ENCODE results near the gene SKA3.
"Not testable (repeated sequence)": the region's sequence is repeated elsewhere in the genome, so short reads cannot be mapped to it uniquely, and the experiment has no call there.

Gene SKA3

GRCh38 chr13:21202767-21203531 lies 26.6 kb upstream of the SKA3 start:
- H3K79me2 ChIP-seq (ENCODE audit: control insufficient read depth, insufficient read depth, low read length, unreplicated experiment): no peaks in the 10 kb centered on the region
- H3K4me3 ChIP-seq (ENCODE audit: low read depth, low read length): no peak overlapping the region
- H2AFZ ChIP-seq (ENCODE audit: low read length, unreplicated experiment): no peak overlapping the region
- no peaks in the 10 kb centered on the region for H3K27me3 ChIP-seq (ENCODE audit: insufficient read depth, low read length)
- no peak overlapping the region for H3K27ac ChIP-seq (ENCODE audit: low read depth, low read length)
- no peaks in the 10 kb centered on the region for H3K4me1 ChIP-seq (ENCODE audit: control insufficient read depth, insufficient read depth, low read length, unreplicated experiment)
- H3K36me3 ChIP-seq (ENCODE audit: insufficient read depth, low read length): no peaks in the 10 kb centered on the region

- not testable (repeated sequence) for H3K4me1 ChIP-seq (ENCODE audit: control insufficient read depth, insufficient read depth, low read length, unreplicated experiment); H3K4me3 ChIP-seq (ENCODE audit: low read depth, low read length); H3K79me2 ChIP-seq (ENCODE audit: control insufficient read depth, insufficient read depth, low read length, unreplicated experiment); H3K27me3 ChIP-seq (ENCODE audit: insufficient read depth, low read length); H2AFZ ChIP-seq (ENCODE audit: low read length, unreplicated experiment); H3K27ac ChIP-seq (ENCODE audit: low read depth, low read length); H3K36me3 ChIP-seq (ENCODE audit: insufficient read depth, low read length)
Measured at GRCh38 chr13:21201456-21202190, 25.3 kb upstream of the SKA3 start.

- H3K79me2 ChIP-seq (ENCODE audit: control insufficient read depth, insufficient read depth, low read length, unreplicated experiment); H2AFZ ChIP-seq (ENCODE audit: low read length, unreplicated experiment); H3K36me3 ChIP-seq (ENCODE audit: insufficient read depth, low read length); H3K4me3 ChIP-seq (ENCODE audit: low read depth, low read length); H3K4me1 ChIP-seq (ENCODE audit: control insufficient read depth, insufficient read depth, low read length, unreplicated experiment); H3K27me3 ChIP-seq (ENCODE audit: insufficient read depth, low read length); H3K27ac ChIP-seq (ENCODE audit: low read depth, low read length): not testable (repeated sequence)
Measured at GRCh38 chr13:21198391-21198790, 22.0 kb upstream of the SKA3 start.

GRCh38 chr13:21197606-21198225 lies 21.4 kb upstream of the SKA3 start:
- H3K79me2 ChIP-seq (ENCODE audit: control insufficient read depth, insufficient read depth, low read length, unreplicated experiment); H3K27me3 ChIP-seq (ENCODE audit: insufficient read depth, low read length); H3K4me1 ChIP-seq (ENCODE audit: control insufficient read depth, insufficient read depth, low read length, unreplicated experiment); H2AFZ ChIP-seq (ENCODE audit: low read length, unreplicated experiment); H3K27ac ChIP-seq (ENCODE audit: low read depth, low read length); H3K36me3 ChIP-seq (ENCODE audit: insufficient read depth, low read length); H3K4me3 ChIP-seq (ENCODE audit: low read depth, low read length): not testable (repeated sequence)

GRCh38 chr13:21194756-21195155 lies 18.4 kb upstream of the SKA3 start:
- H3K4me1 ChIP-seq (ENCODE audit: control insufficient read depth, insufficient read depth, low read length, unreplicated experiment): not testable (repeated sequence)

GRCh38 chr13:21186410-21186809 lies 10.1 kb upstream of the SKA3 start:
- H3K4me1 ChIP-seq (ENCODE audit: control insufficient read depth, insufficient read depth, low read length, unreplicated experiment); H3K36me3 ChIP-seq (ENCODE audit: insufficient read depth, low read length); H3K4me3 ChIP-seq (ENCODE audit: low read depth, low read length); H3K79me2 ChIP-seq (ENCODE audit: control insufficient read depth, insufficient read depth, low read length, unreplicated experiment); H2AFZ ChIP-seq (ENCODE audit: low read length, unreplicated experiment); H3K27ac ChIP-seq (ENCODE audit: low read depth, low read length); H3K27me3 ChIP-seq (ENCODE audit: insufficient read depth, low read length): not testable (repeated sequence)

More at GRCh38 chr13:21194756-21195155, 18.4 kb upstream of the SKA3 start:
- not testable (repeated sequence) for H3K27ac ChIP-seq (ENCODE audit: low read depth, low read length); H3K36me3 ChIP-seq (ENCODE audit: insufficient read depth, low read length); H3K79me2 ChIP-seq (ENCODE audit: control insufficient read depth, insufficient read depth, low read length, unreplicated experiment); H3K4me3 ChIP-seq (ENCODE audit: low read depth, low read length); H2AFZ ChIP-seq (ENCODE audit: low read length, unreplicated experiment); H3K27me3 ChIP-seq (ENCODE audit: insufficient read depth, low read length)

- no peak overlapping the region for H3K27ac ChIP-seq (ENCODE audit: low read depth, low read length)
- no peak overlapping the region for H3K4me3 ChIP-seq (ENCODE audit: low read depth, low read length)
- peaks cover 16% of the 10 kb centered on the region for H3K79me2 ChIP-seq (ENCODE audit: control insufficient read depth, insufficient read depth, low read length, unreplicated experiment)
- no peaks in the 10 kb centered on the region for H3K4me1 ChIP-seq (ENCODE audit: control insufficient read depth, insufficient read depth, low read length, unreplicated experiment)
- H3K27me3 ChIP-seq (ENCODE audit: insufficient read depth, low read length): no peaks in the 10 kb centered on the region
- no peak overlapping the region for H2AFZ ChIP-seq (ENCODE audit: low read length, unreplicated experiment)
- H3K36me3 ChIP-seq (ENCODE audit: insufficient read depth, low read length): no peaks in the 10 kb centered on the region
Measured at GRCh38 chr13:21181671-21182070, 5.3 kb upstream of the SKA3 start.

- H3K27me3 ChIP-seq (ENCODE audit: insufficient read depth, low read length): no peaks in the 10 kb centered on the region
- H3K79me2 ChIP-seq (ENCODE audit: control insufficient read depth, insufficient read depth, low read length, unreplicated experiment): peaks cover 45% of the 10 kb centered on the region
- H3K27ac ChIP-seq (ENCODE audit: low read depth, low read length): peak overlapping the region; percentile 91
- peak overlapping the region; percentile 47 for H2AFZ ChIP-seq (ENCODE audit: low read length, unreplicated experiment)
- no peaks in the 10 kb centered on the region for H3K4me1 ChIP-seq (ENCODE audit: control insufficient read depth, insufficient read depth, low read length, unreplicated experiment)
- no peaks in the 10 kb centered on the region for H3K36me3 ChIP-seq (ENCODE audit: insufficient read depth, low read length)
- H3K4me3 ChIP-seq (ENCODE audit: low read depth, low read length): peak overlapping the region; percentile 94
Measured at GRCh38 chr13:21176982-21177284, 581 bp upstream of the SKA3 start.

- H3K79me2 ChIP-seq (ENCODE audit: control insufficient read depth, insufficient read depth, low read length, unreplicated experiment): peaks cover 55% of the 10 kb centered on the region
- H2AFZ ChIP-seq (ENCODE audit: low read length, unreplicated experiment): peak overlapping the region; percentile 72
Measured at GRCh38 chr13:21175656-21176214, 617 bp downstream of the SKA3 start.

GRCh38 chr13:21173767-21174166 lies 2.6 kb downstream of the SKA3 start:
- H3K27ac ChIP-seq (ENCODE audit: low read depth, low read length); H3K27me3 ChIP-seq (ENCODE audit: insufficient read depth, low read length); H3K36me3 ChIP-seq (ENCODE audit: insufficient read depth, low read length); H3K4me3 ChIP-seq (ENCODE audit: low read depth, low read length); H2AFZ ChIP-seq (ENCODE audit: low read length, unreplicated experiment): not testable (repeated sequence)
- Histone ChIP-seq H3K79me2 (ENCODE audit: control insufficient read depth, insufficient read depth, low read length, unreplicated experiment) (peaks cover 61% of the 10 kb centered on the region), H3K4me1 (ENCODE audit: control insufficient read depth, insufficient read depth, low read length, unreplicated experiment) (peaks cover 15% of the 10 kb centered on the region)

More at GRCh38 chr13:21175656-21176214, 617 bp downstream of the SKA3 start:
- H3K27ac ChIP-seq (ENCODE audit: low read depth, low read length): peak overlapping the region; percentile 91
- peak overlapping the region; percentile 94 for H3K4me3 ChIP-seq (ENCODE audit: low read depth, low read length)
- H3K36me3 ChIP-seq (ENCODE audit: insufficient read depth, low read length): no peaks in the 10 kb centered on the region
- H3K27me3 ChIP-seq (ENCODE audit: insufficient read depth, low read length): no peaks in the 10 kb centered on the region
- peaks cover 3% of the 10 kb centered on the region for H3K4me1 ChIP-seq (ENCODE audit: control insufficient read depth, insufficient read depth, low read length, unreplicated experiment)

All from ACC112 (cell line).